CD8-positive, alpha-beta memory T cell (primary cell): Measurements from ENCODE around the gene SNX27. TPM values are rescaled to one million over a fixed set of nuclear protein-coding genes. Genes with fewer than 3 reads are reported as not detected.
"Not testable (repeated sequence)": the region's sequence is repeated elsewhere in the genome, so short reads cannot be mapped to it uniquely, and the experiment has no call there.

Experiments used
- CTCF ChIA-PET: fragments of 350-600 bp; sonication (Branson Sonifier 250); formaldehyde crosslinking; loops from one replicate; lab custom pipeline; 2021; ENCODE audit warnings: antibody characterized with exemption; lab: Charles Lee
- POLR2A ChIA-PET: fragments of 350-600 bp; sonication (Branson Sonifier 250); formaldehyde crosslinking; loops from one replicate; lab custom pipeline; 2021; ENCODE audit warnings: antibody characterized with exemption; lab: Charles Lee
- DNase-seq, 5 donors: peaks; one replicate each; pipeline versions ENCODE4 v3.0.0 to v3.0.0-alpha.2; 2020 to 2022; ENCODE audit warnings: mixed read lengths in 1 of 5
- H3K27ac ChIP-seq: one replicate; pipeline ENCODE4 v1.7.0; 2013; ENCODE audit warnings: low read depth, mild to moderate bottlenecking, low read length, moderate library complexity
- H3K27me3 ChIP-seq: 2 replicates; pipeline ENCODE4 v1.7.0; 2013; ENCODE audit warnings: low read length, mild to moderate bottlenecking; ENCODE audit not compliant: insufficient read depth, poor library complexity, severe bottlenecking
- H3K36me3 ChIP-seq: 2 replicates; pipeline ENCODE4 v1.7.0; 2013; ENCODE audit warnings: mild to moderate bottlenecking, low read length, moderate library complexity; ENCODE audit not compliant: insufficient read depth
- H3K4me1 ChIP-seq: 2 replicates; pipeline ENCODE4 v1.7.0; 2013; ENCODE audit warnings: mild to moderate bottlenecking, low read length, moderate library complexity; ENCODE audit not compliant: insufficient read depth
- H3K4me3 ChIP-seq: 2 replicates; pipeline ENCODE4 v1.7.0; 2013; ENCODE audit warnings: mild to moderate bottlenecking, low read length
- H3K9me3 ChIP-seq: 2 replicates; pipeline ENCODE4 v1.7.0; 2013; ENCODE audit warnings: mild to moderate bottlenecking, low read length
- H3K27ac Mint-ChIP-seq, 8 donors: one replicate each; pipeline ENCODE4 v1.8.0; 2020 to 2021; ENCODE audit warnings: mixed read lengths in 8 of 8, mild to moderate bottlenecking in 6 of 8, inconsistent platforms in 3 of 8, moderate library complexity in 3 of 8
- H3K27me3 Mint-ChIP-seq, 2 donors: one replicate each; pipeline ENCODE4 v1.8.0; 2020 to 2021; ENCODE audit warnings: mixed read lengths in 2 of 2, mild to moderate bottlenecking in 1 of 2, moderate library complexity in 1 of 2
- H3K36me3 Mint-ChIP-seq, 3 donors: one replicate each; pipeline ENCODE4 v1.8.0; 2020 to 2021; ENCODE audit warnings: mixed read lengths in 3 of 3, inconsistent platforms in 1 of 3, mild to moderate bottlenecking in 1 of 3
- H3K4me1 Mint-ChIP-seq, 3 donors: one replicate each; pipeline ENCODE4 v1.8.0; 2020 to 2021; ENCODE audit warnings: mixed read lengths in 3 of 3, inconsistent platforms in 1 of 3, mild to moderate bottlenecking in 1 of 3
- H3K4me3 Mint-ChIP-seq, 7 donors: one replicate each; pipeline ENCODE4 v1.8.0; 2020 to 2021; ENCODE audit warnings: mixed read lengths in 7 of 7, mild to moderate bottlenecking in 6 of 7, moderate library complexity in 4 of 7, inconsistent platforms in 2 of 7
- H3K9me3 Mint-ChIP-seq, 5 donors: one replicate each; pipeline ENCODE4 v1.8.0; 2020 to 2022; ENCODE audit warnings: mixed read lengths in 5 of 5, mild to moderate bottlenecking in 3 of 5, moderate library complexity in 2 of 5, inconsistent platforms in 1 of 5
- polyA plus RNA-seq: library from polyadenylated mRNA; unstranded; fragments of 300-500 nt; fragmentation: Illumina TruSeq; gene quantifications from one replicate; pipeline ENCODE4 v1.2.3, GENCODE V29; 2021
- total RNA-seq, 2 experiments: library from RNA; stranded (reverse); gene quantifications; one replicate each; pipeline ENCODE4 v1.2.3, GENCODE V29; 2021

SNX27 gene
- total and polyA plus RNA-seq, 3 experiments from 2014 or later = 13.7 to 32.1 (median 30.1) TPM

DNA sequence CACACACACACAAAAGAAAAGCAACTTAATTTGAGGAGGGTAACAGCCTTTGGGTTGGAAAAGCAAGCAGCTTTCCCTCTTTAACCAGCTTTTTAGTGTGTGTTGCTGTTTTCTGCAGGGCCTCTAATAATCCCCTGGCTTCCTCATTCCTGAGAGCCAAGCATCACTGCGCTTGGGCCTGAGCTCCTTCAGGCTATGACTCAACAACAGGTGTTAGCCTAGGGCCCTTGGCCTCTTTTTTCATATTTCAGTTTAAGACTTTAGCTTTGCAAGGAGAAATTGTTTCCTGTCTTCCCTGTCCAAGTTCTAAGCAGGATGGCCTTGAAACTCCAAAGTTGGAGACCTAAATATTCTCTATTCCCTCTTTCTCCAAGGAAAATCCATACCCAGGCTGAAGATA lies 26.2 kb upstream of the SNX27 start:
- Histone ChIP-seq H3K4me3 (no peak overlapping the region), H3K27ac (no peak overlapping the region), H3K4me1 (no peaks in the 10 kb centered on the region), H3K9me3 (no peaks in the 10 kb centered on the region), H3K27me3 (no peaks in the 10 kb centered on the region), H3K36me3 (no peaks in the 10 kb centered on the region)
- Mint-ChIP-seq H3K36me3 (peaks cover 0 to 5% (median 0%) of the 10 kb centered on the region in 3 donors), H3K9me3 (peaks cover 0 to 3% (median 0%) of the 10 kb centered on the region in 5 donors), H3K4me3 (no peak overlapping the region), H3K27me3 (peaks cover 4 to 12% of the 10 kb centered on the region in 2 donors), H3K27ac (no peak overlapping the region), H3K4me1 (no peaks in the 10 kb centered on the region)
- POLR2A ChIA-PET = no interaction called here
- no peak for DNase-seq
- CTCF ChIA-PET = interaction anchor here (1.1 kb wide), 1 partner anchor 8 kb away, joined by 3 read pairs; no protein-coding TSS in a partner anchor

DNA sequence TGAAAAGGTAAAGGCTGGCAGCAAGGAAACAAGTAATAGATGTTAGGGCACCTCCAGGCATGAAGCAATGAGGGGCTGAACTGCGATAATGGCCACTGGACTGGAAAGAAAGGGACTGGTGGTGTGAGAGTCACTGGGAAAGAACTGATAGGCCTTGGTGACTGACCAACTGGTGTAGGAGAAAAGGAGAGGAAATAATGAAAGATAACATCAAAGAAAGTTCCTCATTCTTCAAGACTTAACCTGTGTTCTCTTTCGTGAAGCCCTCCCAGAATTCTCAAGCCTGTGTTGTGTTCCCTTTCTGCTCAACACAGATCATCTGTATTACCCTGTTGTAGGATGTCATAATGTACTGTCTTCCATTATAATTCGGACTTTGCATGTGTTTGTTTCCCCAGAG lies 20.9 kb upstream of the SNX27 start:
- no peak for DNase-seq
- H3K36me3 ChIP-seq = no peaks in the 10 kb centered on the region
- Mint-ChIP-seq H3K4me3 (no peak overlapping the region), H3K4me1 (peaks cover 5 to 11% (median 11%) of the 10 kb centered on the region in 3 donors), H3K27me3 (peaks cover 4 to 36% of the 10 kb centered on the region in 2 donors), H3K36me3 (peaks cover 0 to 15% (median 0%) of the 10 kb centered on the region in 3 donors), H3K9me3 (peaks cover 0 to 5% (median 3%) of the 10 kb centered on the region in 5 donors), H3K27ac (no peak overlapping the region)
- peaks cover 5% of the 10 kb centered on the region for H3K4me1 ChIP-seq
- no peak overlapping the region for H3K4me3 ChIP-seq
- H3K27me3 ChIP-seq = no peaks in the 10 kb centered on the region
- ChIA-PET CTCF (interaction anchor here (0.9 kb wide), 1 partner anchor 245 kb away, joined by 3 read pairs; no protein-coding TSS in a partner anchor), POLR2A (no interaction called here)
- no peaks in the 10 kb centered on the region for H3K9me3 ChIP-seq
- H3K27ac ChIP-seq = no peak overlapping the region

DNA sequence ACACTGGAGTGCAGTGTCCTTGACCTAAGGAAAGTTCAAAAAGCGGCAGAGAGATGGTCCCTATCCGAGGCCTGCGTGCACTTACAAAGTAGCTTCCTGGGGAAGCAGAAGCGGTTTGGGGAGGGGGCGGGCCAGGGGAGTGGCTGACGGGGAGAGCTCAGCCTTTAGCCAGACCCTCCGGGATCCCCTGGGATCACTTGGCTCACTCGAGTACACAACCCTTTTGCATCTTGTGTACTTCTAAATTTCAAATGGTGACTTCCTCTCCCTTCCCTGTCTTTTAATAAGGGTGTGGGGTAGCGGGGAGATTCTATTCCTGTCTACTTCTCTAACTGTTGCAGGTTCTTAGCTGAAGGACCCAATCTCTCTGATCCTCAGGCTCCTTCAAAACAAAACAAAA lies 18.1 kb upstream of the SNX27 start:
- Histone ChIP-seq H3K27ac (no peak overlapping the region), H3K27me3 (no peaks in the 10 kb centered on the region), H3K9me3 (no peaks in the 10 kb centered on the region), H3K36me3 (no peaks in the 10 kb centered on the region), H3K4me3 (peak overlapping the region; percentile 17), H3K4me1 (peaks cover 5% of the 10 kb centered on the region)
- DNase-seq = no peak
- H3K9me3 Mint-ChIP-seq = peaks cover 0 to 5% (median 3%) of the 10 kb centered on the region in 5 donors
- ChIA-PET POLR2A (no interaction called here), CTCF (interaction anchor here (0.6 to 3.1 kb wide), 35 partner anchors 8 to 865 kb away, joined by 3 to 16 read pairs (median 4); partner anchors contain the start of genes C2CD4D, CGN, RIIAD1 and THEM5)
- H3K27me3 Mint-ChIP-seq = peaks cover 4 to 29% of the 10 kb centered on the region in 2 donors
- peaks cover 0 to 15% (median 0%) of the 10 kb centered on the region in 3 donors for H3K36me3 Mint-ChIP-seq
- peaks cover 5 to 11% (median 11%) of the 10 kb centered on the region in 3 donors for H3K4me1 Mint-ChIP-seq
- H3K4me3 Mint-ChIP-seq = peak overlapping the region in 5 of 7 donors; percentile 4 to 70 (median 51)
- peak overlapping the region in 3 of 8 donors; percentile 25 to 55 (median 48) for H3K27ac Mint-ChIP-seq

DNA sequence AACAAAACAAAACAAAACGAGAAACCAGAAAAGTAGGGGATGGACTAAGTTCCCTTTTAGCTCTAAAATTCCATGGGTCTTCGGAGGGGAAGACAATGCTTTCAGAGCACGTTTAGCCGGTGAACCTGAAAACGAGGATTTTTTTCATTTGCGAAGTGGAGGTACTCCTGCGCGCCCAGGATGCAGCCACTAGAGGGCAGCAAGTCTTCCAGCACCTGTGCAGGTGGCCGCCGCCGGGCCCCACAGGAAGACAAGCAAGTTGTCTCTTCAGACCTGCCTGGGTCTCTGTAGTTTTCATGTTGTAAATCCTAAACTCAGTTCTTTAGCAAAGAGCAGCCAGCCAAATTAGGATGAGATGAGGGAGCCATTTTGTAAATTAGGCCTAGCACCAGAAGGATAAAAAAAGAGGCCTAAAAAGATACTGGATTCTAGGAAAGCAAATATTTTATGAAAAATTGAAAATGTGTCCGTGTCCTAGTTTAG lies 17.7 kb upstream of the SNX27 start:
- Mint-ChIP-seq H3K27me3 (peaks cover 4 to 29% of the 10 kb centered on the region in 2 donors), H3K27ac (peak overlapping the region in 5 of 8 donors; percentile 30 to 90 (median 48)), H3K36me3 (peaks cover 0 to 15% (median 0%) of the 10 kb centered on the region in 3 donors), H3K4me3 (peak overlapping the region in 5 of 7 donors; percentile 4 to 70 (median 51)), H3K4me1 (peaks cover 5 to 11% (median 11%) of the 10 kb centered on the region in 3 donors), H3K9me3 (peaks cover 0 to 5% (median 3%) of the 10 kb centered on the region in 5 donors)
- Histone ChIP-seq H3K27me3 (no peaks in the 10 kb centered on the region), H3K27ac (no peak overlapping the region), H3K4me1 (peaks cover 5% of the 10 kb centered on the region), H3K36me3 (no peaks in the 10 kb centered on the region), H3K9me3 (no peaks in the 10 kb centered on the region), H3K4me3 (peak overlapping the region; percentile 17)
- peak; percentile 76 to 89 (median 79) for DNase-seq
- POLR2A ChIA-PET = no interaction called here
- CTCF ChIA-PET = interaction anchor here (0.6 to 3.1 kb wide), 35 partner anchors 8 to 865 kb away, joined by 3 to 16 read pairs (median 4); partner anchors contain the start of genes C2CD4D, CGN, RIIAD1 and THEM5

DNA sequence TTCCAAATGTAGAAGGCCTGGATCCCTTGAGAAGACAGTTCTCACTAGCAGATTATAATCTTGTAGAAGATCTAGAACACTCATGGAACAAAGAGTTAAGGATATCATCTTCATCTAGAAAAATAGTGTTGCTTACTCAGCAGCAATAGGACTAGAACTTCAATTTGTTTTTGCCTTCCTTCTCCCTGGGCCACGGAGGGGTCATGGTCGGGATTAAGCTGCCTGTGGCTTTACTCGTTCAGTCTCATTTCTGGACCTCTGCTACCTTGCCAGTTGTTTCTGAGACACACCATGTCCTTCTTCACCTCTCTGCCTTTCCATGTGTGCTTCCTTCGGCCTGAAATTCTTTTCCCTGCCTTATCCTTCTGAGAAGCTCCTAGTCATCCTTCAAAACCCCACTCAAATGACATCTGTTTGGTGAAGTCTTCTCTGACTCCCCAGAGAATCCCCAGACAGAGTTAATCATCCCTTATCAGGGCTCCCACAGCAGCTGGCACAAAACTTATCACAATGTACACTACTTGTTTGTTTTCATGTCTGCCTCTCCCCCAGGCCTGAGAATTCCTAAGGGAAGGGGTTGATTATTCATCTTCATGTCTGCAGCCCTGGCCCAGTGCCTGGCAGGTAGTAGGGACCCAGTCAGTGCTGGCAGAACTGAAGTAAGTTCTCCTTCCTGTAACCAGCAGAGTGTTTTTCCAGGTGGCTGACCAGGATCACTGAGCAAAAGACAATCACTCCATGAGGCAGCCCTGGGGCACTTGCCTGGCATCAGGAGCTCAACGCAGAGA lies 15.5 kb upstream of the SNX27 start:
- H3K27me3 ChIP-seq = no peaks in the 10 kb centered on the region
- peaks cover 0 to 3% (median 0%) of the 10 kb centered on the region in 3 donors for H3K36me3 Mint-ChIP-seq
- H3K27ac ChIP-seq = no peak overlapping the region
- H3K4me1 Mint-ChIP-seq = peaks cover 5 to 11% (median 11%) of the 10 kb centered on the region in 3 donors
- no peak overlapping the region for H3K4me3 Mint-ChIP-seq
- H3K36me3 ChIP-seq = no peaks in the 10 kb centered on the region
- H3K27me3 Mint-ChIP-seq = peaks cover 0 to 17% of the 10 kb centered on the region in 2 donors
- peak overlapping the region in 1 of 8 donors; percentile 1 for H3K27ac Mint-ChIP-seq
- no peaks in the 10 kb centered on the region for H3K9me3 ChIP-seq
- no peak for DNase-seq
- POLR2A ChIA-PET = no interaction called here
- no peaks in the 10 kb centered on the region for H3K9me3 Mint-ChIP-seq
- H3K4me3 ChIP-seq = no peak overlapping the region
- H3K4me1 ChIP-seq = peaks cover 5% of the 10 kb centered on the region
- CTCF ChIA-PET = interaction anchor here (1.1 to 1.2 kb wide), 3 partner anchors 9 to 240 kb away, joined by 3 to 8 read pairs (median 4); no protein-coding TSS in a partner anchor

DNA sequence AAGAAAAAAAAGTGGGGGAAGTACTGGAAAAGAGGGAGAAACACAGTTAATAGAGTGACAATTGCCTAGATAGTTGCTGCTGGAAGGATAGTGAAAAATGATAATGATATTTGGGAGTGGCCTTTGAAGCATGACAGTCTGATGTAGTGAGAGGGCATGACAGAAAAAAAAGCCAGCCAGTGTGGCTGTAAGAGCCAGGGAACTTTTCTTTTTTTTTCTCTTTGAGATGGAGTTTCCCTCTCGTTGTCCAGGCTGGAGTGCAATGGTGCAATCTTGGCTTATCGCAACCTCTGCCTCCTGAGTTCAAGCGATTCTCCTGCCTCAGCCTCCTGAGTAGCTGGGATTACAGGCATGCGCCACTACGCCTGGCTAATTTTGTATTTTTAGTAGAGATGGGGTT lies 9.3 kb upstream of the SNX27 start:
- POLR2A ChIA-PET, H3K4me1 Mint-ChIP-seq, DNase-seq, H3K9me3 Mint-ChIP-seq, H3K27ac Mint-ChIP-seq, H3K4me3 ChIP-seq, H3K27me3 ChIP-seq, H3K9me3 ChIP-seq, H3K4me3 Mint-ChIP-seq, H3K4me1 ChIP-seq, H3K36me3 ChIP-seq, H3K27ac ChIP-seq, H3K36me3 Mint-ChIP-seq: not testable (repeated sequence)
- CTCF ChIA-PET = interaction anchor here (1.8 kb wide), 1 partner anchor 8 kb away, joined by 9 read pairs; no protein-coding TSS in a partner anchor
- peaks cover 4 to 25% of the 10 kb centered on the region in 2 donors for H3K27me3 Mint-ChIP-seq

DNA sequence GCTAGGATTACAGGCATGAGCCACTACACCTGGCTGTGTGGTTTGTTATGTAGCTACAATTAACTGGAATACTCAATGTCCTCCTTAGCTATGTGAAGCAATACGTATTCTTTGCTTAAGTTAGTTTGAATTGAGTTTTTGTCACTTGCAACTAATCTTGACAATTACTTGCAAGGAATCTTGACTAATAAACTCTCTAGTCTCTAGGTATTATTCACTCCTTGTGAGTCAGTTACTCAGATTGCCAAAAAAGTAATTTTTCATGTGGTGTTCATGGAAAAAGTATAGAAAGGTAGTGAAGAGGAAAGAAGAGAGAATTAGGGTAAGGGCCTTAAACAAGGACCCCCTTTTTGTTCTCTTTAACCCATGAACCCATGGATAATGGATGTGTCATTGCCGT lies 7.6 kb upstream of the SNX27 start:
- Mint-ChIP-seq H3K9me3 (no peaks in the 10 kb centered on the region), H3K4me1 (no peaks in the 10 kb centered on the region), H3K4me3 (no peak overlapping the region), H3K27ac (no peak overlapping the region), H3K36me3 (no peaks in the 10 kb centered on the region), H3K27me3 (peaks cover 4 to 31% of the 10 kb centered on the region in 2 donors)
- Histone ChIP-seq H3K4me1 (no peaks in the 10 kb centered on the region), H3K36me3 (no peaks in the 10 kb centered on the region), H3K9me3 (no peaks in the 10 kb centered on the region), H3K27ac (no peak overlapping the region), H3K27me3 (no peaks in the 10 kb centered on the region), H3K4me3 (no peak overlapping the region)
- no peak for DNase-seq
- ChIA-PET CTCF (interaction anchor here (1.2 to 1.8 kb wide), 2 partner anchors 10 to 13 kb away, joined by 3 to 9 read pairs; no protein-coding TSS in a partner anchor), POLR2A (no interaction called here)
